ENCODE measurements around the gene KLF13. TPM values are rescaled to one million over a fixed set of nuclear protein-coding genes. Genes with fewer than 3 reads are reported as not detected.
A peak's percentile ranks its signal among the peaks of the same experiment; 100 is the strongest.

The KLF13 gene
- total RNA-seq, 2 experiments from 2014 or later: 163 to 175 TPM

DNA sequence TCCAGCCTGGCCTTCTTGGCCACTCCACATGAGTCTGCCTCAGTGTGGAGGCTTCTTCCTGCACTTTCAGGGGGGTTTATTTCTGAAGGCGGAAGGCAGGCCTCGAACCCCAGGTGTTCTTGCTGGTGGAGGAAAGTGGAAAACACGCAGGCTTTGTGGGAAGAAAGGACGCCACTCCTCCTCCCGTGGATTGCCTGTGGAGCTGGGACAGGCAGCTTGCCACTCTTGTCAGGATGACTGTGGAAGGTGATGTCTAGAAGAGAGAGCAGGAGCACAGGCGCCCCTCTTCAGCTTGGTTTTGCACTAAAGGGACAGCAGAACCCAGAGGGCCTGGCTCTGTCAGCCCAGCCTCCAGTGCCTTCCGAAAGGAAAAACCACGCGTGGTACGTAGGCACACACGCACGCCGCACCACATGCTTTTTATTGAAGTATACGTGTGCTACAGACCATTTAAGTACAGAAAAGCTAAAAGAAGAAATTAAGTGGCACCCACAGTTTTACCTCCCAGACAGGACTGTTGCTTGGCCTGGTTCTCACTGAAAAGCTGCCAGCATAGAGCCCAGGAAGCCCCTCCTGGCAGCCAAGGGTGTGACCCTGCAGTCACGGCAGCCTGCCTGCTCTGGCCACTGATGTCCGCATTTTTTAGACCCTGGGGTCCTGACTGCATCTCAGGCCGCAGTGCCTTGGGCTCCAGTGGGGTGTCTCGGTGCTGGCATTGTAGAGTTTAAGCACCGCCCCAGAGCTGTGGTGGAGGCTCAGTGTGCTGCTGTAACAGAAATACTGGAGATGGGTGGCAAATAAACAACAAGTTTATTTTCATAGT, 21.6 kb downstream of the KLF13 start:
- Mint-ChIP-seq H3K27ac (peak overlapping the region; percentile 99), H3K9me3 (no peaks in the 10 kb centered on the region), H3K36me3 (ENCODE audit: low read depth) (peaks cover 64% of the 10 kb centered on the region), H3K4me3 (peak overlapping the region; percentile 90), H3K4me1 (ENCODE audit: low read depth) (peaks cover 84% of the 10 kb centered on the region), H3K27me3 (no peaks in the 10 kb centered on the region)
- ChIA-PET POLR2A (interaction anchor here (0.6 to 17.4 kb wide), 15 partner anchors 13 to 141 kb away, joined by 3 to 444 read pairs (median 7); partner anchors contain the start of gene KLF13), CTCF (interaction anchor here (0.8 to 6.4 kb wide), 8 partner anchors 9 to 139 kb away, joined by 3 to 47 read pairs (median 7); no protein-coding TSS in a partner anchor)
- intact Hi-C loops (cut with micrococcal nuclease): loop anchor here (5.0 kb wide), 1 partner anchor 134 kb away; no protein-coding TSS in a partner anchor
- DNase-seq: no peak
- ATAC-seq: no peak
- TF ChIP-seq, protein P1, sequence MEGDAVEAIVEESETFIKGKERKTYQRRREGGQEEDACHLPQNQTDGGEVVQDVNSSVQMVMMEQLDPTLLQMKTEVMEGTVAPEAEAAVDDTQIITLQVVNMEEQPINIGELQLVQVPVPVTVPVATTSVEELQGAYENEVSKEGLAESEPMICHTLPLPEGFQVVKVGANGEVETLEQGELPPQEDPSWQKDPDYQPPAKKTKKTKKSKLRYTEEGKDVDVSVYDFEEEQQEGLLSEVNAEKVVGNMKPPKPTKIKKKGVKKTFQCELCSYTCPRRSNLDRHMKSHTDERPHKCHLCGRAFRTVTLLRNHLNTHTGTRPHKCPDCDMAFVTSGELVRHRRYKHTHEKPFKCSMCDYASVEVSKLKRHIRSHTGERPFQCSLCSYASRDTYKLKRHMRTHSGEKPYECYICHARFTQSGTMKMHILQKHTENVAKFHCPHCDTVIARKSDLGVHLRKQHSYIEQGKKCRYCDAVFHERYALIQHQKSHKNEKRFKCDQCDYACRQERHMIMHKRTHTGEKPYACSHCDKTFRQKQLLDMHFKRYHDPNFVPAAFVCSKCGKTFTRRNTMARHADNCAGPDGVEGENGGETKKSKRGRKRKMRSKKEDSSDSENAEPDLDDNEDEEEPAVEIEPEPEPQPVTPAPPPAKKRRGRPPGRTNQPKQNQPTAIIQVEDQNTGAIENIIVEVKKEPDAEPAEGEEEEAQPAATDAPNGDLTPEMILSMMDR (IDR thresholded peaks at IDR 0.05): no peak

DNA sequence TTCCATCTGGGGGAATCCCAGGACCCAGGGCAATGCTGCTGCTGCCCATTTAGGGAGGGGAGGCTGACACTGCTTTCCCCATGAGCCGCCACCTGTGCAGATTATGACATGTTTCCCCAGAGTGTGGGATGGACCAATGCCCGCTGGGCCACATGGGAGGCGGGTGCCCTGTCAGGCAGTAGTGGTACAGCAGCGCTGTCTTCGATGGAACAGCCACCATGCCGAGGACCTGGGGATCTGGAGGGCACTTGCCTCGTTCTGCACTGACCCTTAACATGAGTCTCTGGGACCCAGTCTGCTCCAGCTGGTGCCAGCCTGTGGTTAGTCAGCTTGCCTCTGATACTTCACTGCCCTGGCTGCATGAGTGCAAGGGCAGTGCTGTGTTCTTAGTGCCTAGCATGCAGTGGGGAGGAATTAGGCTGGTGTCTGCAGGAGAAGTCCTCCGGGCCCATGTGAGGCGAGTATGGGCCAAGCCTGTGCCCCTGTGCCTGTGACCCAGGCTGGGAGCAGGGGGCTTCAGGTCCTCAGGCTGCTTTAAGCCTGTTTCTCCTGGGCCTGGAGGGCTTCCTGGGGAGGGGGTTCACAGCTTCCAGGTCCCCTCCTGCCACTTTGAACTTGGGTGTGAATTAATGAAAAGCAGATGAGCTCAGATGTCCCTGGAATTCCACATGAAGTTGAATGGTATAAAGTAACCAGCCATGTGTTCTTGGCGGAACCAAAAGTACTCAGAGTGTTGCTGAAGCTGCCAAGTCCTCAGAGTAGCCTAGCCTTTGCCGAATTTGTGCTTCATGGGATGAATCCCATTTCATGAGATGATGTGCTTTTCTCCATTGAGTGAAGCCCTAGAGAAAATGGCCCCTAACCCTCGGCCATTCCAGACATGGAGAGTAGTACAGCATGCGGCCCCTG, 22.9 kb downstream of the KLF13 start:
- H3K27ac Mint-ChIP-seq: peak overlapping the region; percentile 99
- peaks cover 77% of the 10 kb centered on the region for H3K36me3 Mint-ChIP-seq (ENCODE audit: low read depth)
- ATAC-seq: no peak
- ChIA-PET CTCF (interaction anchor here (0.8 to 6.4 kb wide), 5 partner anchors 10 to 138 kb away, joined by 3 to 47 read pairs (median 5); no protein-coding TSS in a partner anchor), POLR2A (interaction anchor here (1.0 to 17.4 kb wide), 6 partner anchors 12 to 134 kb away, joined by 4 to 444 read pairs (median 20); partner anchors contain the start of gene KLF13)
- TF ChIP-seq, protein P1 (IDR thresholded peaks at IDR 0.05): no peak
- intact Hi-C loops (cut with micrococcal nuclease): loop anchor here (5.0 kb wide), 2 partner anchors 47 to 133 kb away; no protein-coding TSS in a partner anchor
- peaks cover 81% of the 10 kb centered on the region for H3K4me1 Mint-ChIP-seq (ENCODE audit: low read depth)
- H3K27me3 Mint-ChIP-seq: no peaks in the 10 kb centered on the region
- H3K4me3 Mint-ChIP-seq: peak overlapping the region; percentile 90
- peak; percentile 25 for DNase-seq
- no peaks in the 10 kb centered on the region for H3K9me3 Mint-ChIP-seq

DNA sequence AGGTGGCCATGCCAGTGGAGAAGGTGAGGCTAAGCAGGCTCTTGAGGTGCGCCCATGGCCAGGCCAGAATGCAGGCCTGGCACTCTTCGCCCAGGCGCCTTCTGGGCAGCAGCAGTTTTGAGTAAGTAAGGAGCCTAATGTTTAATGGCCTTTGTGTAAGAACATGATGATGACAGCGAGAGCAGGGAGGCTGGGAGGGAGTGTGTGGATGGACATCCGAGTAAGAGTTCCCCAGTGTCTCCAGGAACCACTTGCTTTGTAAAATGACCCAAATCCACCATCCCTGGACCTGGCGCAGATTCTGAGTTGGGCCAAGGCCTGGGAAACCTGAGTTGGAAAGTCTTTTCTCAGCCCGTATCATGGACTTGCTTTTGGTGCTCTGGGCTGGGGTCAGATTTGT, 24.1 kb downstream of the KLF13 start:
- intact Hi-C loops (cut with micrococcal nuclease): loop anchor here (5.0 kb wide), 1 partner anchor 48 kb away; no protein-coding TSS in a partner anchor
- POLR2A ChIA-PET: interaction anchor here (1.5 to 17.4 kb wide), 4 partner anchors 10 to 85 kb away, joined by 3 to 444 read pairs (median 41); partner anchors contain the start of gene KLF13
- CTCF ChIA-PET: interaction anchor here (1.4 to 6.4 kb wide), 3 partner anchors 9 to 136 kb away, joined by 5 to 47 read pairs (median 5); no protein-coding TSS in a partner anchor

DNA sequence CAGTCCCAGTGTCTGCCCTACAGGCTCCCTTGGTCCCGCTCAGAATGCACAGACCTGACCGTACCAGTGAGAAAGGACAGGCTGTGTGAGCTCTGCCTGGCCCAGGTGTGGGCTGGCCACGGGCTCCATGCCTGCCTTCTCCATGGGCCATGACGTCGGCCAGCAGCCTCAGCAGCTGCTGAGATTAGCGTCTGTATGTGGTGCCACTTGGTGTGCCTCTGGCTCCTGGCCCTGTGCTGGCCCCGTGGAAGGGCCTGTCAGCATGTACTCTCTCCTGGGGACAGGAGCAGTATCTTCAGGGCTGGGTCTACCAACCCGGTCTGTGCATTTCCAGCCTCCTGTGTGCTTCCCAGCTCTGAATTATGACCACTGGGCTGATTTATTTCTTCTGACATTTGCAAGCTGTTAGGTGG, 25.7 kb downstream of the KLF13 start:
- no peaks in the 10 kb centered on the region for H3K27me3 Mint-ChIP-seq
- H3K36me3 Mint-ChIP-seq (ENCODE audit: low read depth): peaks cover 85% of the 10 kb centered on the region

More for the DNA sequence above, 24.1 kb downstream of the KLF13 start:
- no peak for DNase-seq
- H3K9me3 Mint-ChIP-seq: peaks cover 5% of the 10 kb centered on the region
- no peak for ATAC-seq
- TF ChIP-seq, protein P1 (IDR thresholded peaks at IDR 0.05): no peak
- peak overlapping the region; percentile 59 for H3K4me3 Mint-ChIP-seq
- H3K27me3 Mint-ChIP-seq: no peaks in the 10 kb centered on the region
- peaks cover 88% of the 10 kb centered on the region for H3K4me1 Mint-ChIP-seq (ENCODE audit: low read depth)
- peaks cover 87% of the 10 kb centered on the region for H3K36me3 Mint-ChIP-seq (ENCODE audit: low read depth)
- peak overlapping the region; percentile 99 for H3K27ac Mint-ChIP-seq

More for the DNA sequence above, 25.7 kb downstream of the KLF13 start:
- peaks cover 5% of the 10 kb centered on the region for H3K9me3 Mint-ChIP-seq
- POLR2A ChIA-PET: interaction anchor here (1.1 to 18.7 kb wide), 7 partner anchors 7 to 125 kb away, joined by 3 to 444 read pairs (median 13); partner anchors contain the start of gene KLF13
- intact Hi-C loops (cut with micrococcal nuclease): loop anchor here (5.0 kb wide), 1 partner anchor 50 kb away; no protein-coding TSS in a partner anchor
- DNase-seq (peak; percentile 35), ATAC-seq (peak; percentile 4)
- H3K4me3 Mint-ChIP-seq: peak overlapping the region; percentile 59
- TF ChIP-seq, protein P1 (IDR thresholded peaks at IDR 0.05): no peak
- peaks cover 97% of the 10 kb centered on the region for H3K4me1 Mint-ChIP-seq (ENCODE audit: low read depth)
- H3K27ac Mint-ChIP-seq: peak overlapping the region; percentile 99
- CTCF ChIA-PET: interaction anchor here (1.4 to 2.4 kb wide), 2 partner anchors 15 to 136 kb away, joined by 4 to 6 read pairs; no protein-coding TSS in a partner anchor
